ENCODE measurements around the gene AQR. TPM values are rescaled to one million over a fixed set of nuclear protein-coding genes. Genes with fewer than 3 reads are reported as not detected.

AQR gene
- total and polyA plus RNA-seq, 7 experiments from 2014 or later = 12.7 to 43.5 (median 39.7) TPM

DNA sequence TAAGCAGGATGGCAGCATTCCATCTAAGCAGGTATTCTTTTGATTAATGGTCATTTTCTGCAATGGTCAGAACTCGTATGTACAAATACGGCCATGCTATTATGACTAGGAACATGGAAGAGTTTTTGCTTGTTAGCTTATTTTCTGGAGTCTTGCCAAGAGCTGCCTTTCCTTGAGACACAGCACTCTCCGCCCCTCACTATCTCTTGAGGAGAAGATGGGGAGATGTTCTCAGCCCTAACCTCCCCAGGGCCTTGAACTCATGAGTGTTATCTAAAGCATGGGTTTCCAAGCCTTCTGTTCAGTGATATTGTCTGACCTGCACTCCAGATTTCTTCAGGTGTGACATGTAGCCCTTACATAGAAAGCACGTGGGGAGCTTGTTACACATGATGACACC lies 108.3 kb downstream of the AQR start:
- POLR2A ChIA-PET = no interaction called here

DNA sequence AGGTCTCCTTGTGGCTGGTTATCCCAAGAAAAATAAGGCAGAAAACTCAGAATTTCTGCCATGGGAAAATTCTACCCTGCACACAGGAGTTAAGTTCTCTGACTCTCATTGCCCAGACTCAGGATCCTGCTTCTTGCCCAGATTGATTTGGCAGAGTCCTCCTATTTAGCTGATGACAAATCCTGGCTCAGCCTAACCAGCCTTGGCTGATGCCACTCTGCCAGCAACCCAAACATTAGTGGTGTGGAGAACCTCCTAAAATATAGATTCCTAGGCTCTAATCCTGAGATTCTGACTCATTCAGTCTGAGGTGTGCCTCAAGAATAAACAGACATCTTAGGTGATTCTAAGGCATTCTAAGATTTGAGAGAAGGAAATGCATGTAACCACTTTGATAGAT lies 113.6 kb downstream of the AQR start:
- no peak overlapping the region for H3K4me3 ChIP-seq (ENCODE audit: low read length)
- H3K27me3 Mint-ChIP-seq = no peaks in the 10 kb centered on the region
- ATAC-seq (no peak), DNase-seq (no peak)
- no peak overlapping the region for H3K4me3 Mint-ChIP-seq
- H3K27me3 ChIP-seq (ENCODE audit: control insufficient read depth in 2 of 2, insufficient read depth in 2 of 2, low read length in 2 of 2) = no peaks in the 10 kb centered on the region
- H3K4me1 Mint-ChIP-seq = peaks cover 0 to 5% (median 0%) of the 10 kb centered on the region in 7 donors
- H3K4me1 ChIP-seq (ENCODE audit: control insufficient read depth in 2 of 2, insufficient read depth in 2 of 2, low read length in 2 of 2) = no peaks in the 10 kb centered on the region
- H3K36me3 ChIP-seq (ENCODE audit: control insufficient read depth in 2 of 3, insufficient read depth in 3 of 3, low read length in 3 of 3) = peaks cover 4 to 52% (median 7%) of the 10 kb centered on the region in 3 experiments
- no peaks in the 10 kb centered on the region for H3K9me3 Mint-ChIP-seq
- H3K36me3 Mint-ChIP-seq = peaks cover 5 to 54% (median 34%) of the 10 kb centered on the region in 5 donors
- no peaks in the 10 kb centered on the region for H3K9me3 ChIP-seq (ENCODE audit: control insufficient read depth in 2 of 3, low read length in 3 of 3)
- H3K27ac Mint-ChIP-seq = peak overlapping the region in 1 of 9 donors; percentile 51
- POLR2A ChIA-PET = no interaction called here
- no peak overlapping the region for H3K27ac ChIP-seq (ENCODE audit: low read depth, low read length)
- CTCF ChIA-PET = no interaction called here
- intact Hi-C loops (cut with micrococcal nuclease) = no loop called here

More for the DNA sequence above, 108.3 kb downstream of the AQR start:
- no peaks in the 10 kb centered on the region for H3K4me1 Mint-ChIP-seq
- H3K36me3 Mint-ChIP-seq = peaks cover 5 to 74% (median 43%) of the 10 kb centered on the region in 5 donors
- Histone ChIP-seq H3K27ac (ENCODE audit: low read depth, low read length) (no peak overlapping the region), H3K9me3 (ENCODE audit: control insufficient read depth in 2 of 3, low read length in 3 of 3) (no peaks in the 10 kb centered on the region), H3K36me3 (ENCODE audit: control insufficient read depth in 2 of 3, insufficient read depth in 3 of 3, low read length in 3 of 3) (peaks cover 13 to 67% (median 25%) of the 10 kb centered on the region in 3 experiments), H3K4me1 (ENCODE audit: control insufficient read depth in 2 of 2, insufficient read depth in 2 of 2, low read length in 2 of 2) (no peaks in the 10 kb centered on the region), H3K4me3 (ENCODE audit: low read length) (no peak overlapping the region), H3K27me3 (ENCODE audit: control insufficient read depth in 2 of 2, insufficient read depth in 2 of 2, low read length in 2 of 2) (no peaks in the 10 kb centered on the region)
- DNase-seq = no peak
- H3K27ac Mint-ChIP-seq = peak overlapping the region in 1 of 9 donors; percentile 23
- H3K9me3 Mint-ChIP-seq = no peaks in the 10 kb centered on the region
- CTCF ChIA-PET = no interaction called here
- no peaks in the 10 kb centered on the region for H3K27me3 Mint-ChIP-seq
- intact Hi-C loops (cut with micrococcal nuclease) = no loop called here
- ATAC-seq = no peak
- no peak overlapping the region for H3K4me3 Mint-ChIP-seq

DNA sequence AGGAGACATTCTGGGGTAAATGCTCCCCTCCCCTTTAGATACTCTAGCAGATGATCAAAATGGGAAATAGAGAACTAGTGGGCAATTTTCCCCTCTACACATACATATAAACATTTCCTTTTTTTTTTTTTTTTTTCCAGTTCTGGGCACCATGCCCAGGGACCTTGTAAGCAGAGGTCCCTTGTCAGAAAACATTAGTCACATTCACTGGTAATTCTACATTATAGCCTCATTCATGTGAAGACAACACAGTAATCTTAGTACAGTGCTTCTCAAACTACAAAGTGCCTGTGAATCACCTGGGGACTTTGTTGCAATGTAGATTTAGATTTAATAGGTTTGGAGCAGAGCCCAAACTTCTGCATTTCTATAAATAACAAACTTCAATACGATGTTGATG lies 114.1 kb downstream of the AQR start:
- ChIA-PET POLR2A (no interaction called here), CTCF (no interaction called here)
- Mint-ChIP-seq H3K4me1 (peaks cover 0 to 5% (median 0%) of the 10 kb centered on the region in 7 donors), H3K4me3 (no peak overlapping the region), H3K27me3 (no peaks in the 10 kb centered on the region), H3K9me3 (no peaks in the 10 kb centered on the region), H3K36me3 (peaks cover 5 to 54% (median 34%) of the 10 kb centered on the region in 5 donors), H3K27ac (peak overlapping the region in 3 of 9 donors; percentile 6 to 59 (median 55))
- Histone ChIP-seq H3K27me3 (ENCODE audit: control insufficient read depth in 2 of 2, insufficient read depth in 2 of 2, low read length in 2 of 2) (no peaks in the 10 kb centered on the region), H3K4me1 (ENCODE audit: control insufficient read depth in 2 of 2, insufficient read depth in 2 of 2, low read length in 2 of 2) (no peaks in the 10 kb centered on the region), H3K27ac (ENCODE audit: low read depth, low read length) (no peak overlapping the region), H3K9me3 (ENCODE audit: control insufficient read depth in 2 of 3, low read length in 3 of 3) (no peaks in the 10 kb centered on the region), H3K4me3 (ENCODE audit: low read length) (no peak overlapping the region), H3K36me3 (ENCODE audit: control insufficient read depth in 2 of 3, insufficient read depth in 3 of 3, low read length in 3 of 3) (peaks cover 4 to 50% (median 7%) of the 10 kb centered on the region in 3 experiments)
- intact Hi-C loops (cut with micrococcal nuclease) = no loop called here
- DNase-seq (no peak), ATAC-seq (no peak)

DNA sequence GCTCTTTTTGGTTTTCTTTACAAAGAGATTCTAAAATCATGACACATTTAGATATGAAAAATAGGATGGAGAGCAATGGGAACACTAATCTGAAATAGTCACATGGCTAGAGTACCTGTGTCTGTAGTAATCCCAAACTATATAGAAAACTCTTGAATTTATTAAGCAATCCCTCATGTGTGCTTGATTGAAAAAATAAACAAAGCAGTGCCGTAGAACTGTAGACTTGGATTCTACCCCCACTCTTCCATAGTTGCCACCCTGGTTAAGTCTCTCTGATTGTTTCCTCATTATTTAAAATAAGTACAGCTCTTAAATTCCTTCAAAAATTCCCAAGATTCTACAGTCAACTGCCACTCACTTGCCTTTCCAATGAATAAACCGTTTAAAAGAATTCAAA lies 115.3 kb downstream of the AQR start:
- Histone ChIP-seq H3K4me3 (ENCODE audit: low read length) (no peak overlapping the region), H3K27me3 (ENCODE audit: control insufficient read depth in 2 of 2, insufficient read depth in 2 of 2, low read length in 2 of 2) (no peaks in the 10 kb centered on the region), H3K36me3 (ENCODE audit: control insufficient read depth in 2 of 3, insufficient read depth in 3 of 3, low read length in 3 of 3) (peaks cover 1 to 41% (median 4%) of the 10 kb centered on the region in 3 experiments), H3K27ac (ENCODE audit: low read depth, low read length) (no peak overlapping the region), H3K4me1 (ENCODE audit: control insufficient read depth in 2 of 2, insufficient read depth in 2 of 2, low read length in 2 of 2) (no peaks in the 10 kb centered on the region), H3K9me3 (ENCODE audit: control insufficient read depth in 2 of 3, low read length in 3 of 3) (no peaks in the 10 kb centered on the region)
- intact Hi-C loops (cut with micrococcal nuclease) = no loop called here
- no peak overlapping the region for H3K4me3 Mint-ChIP-seq
- DNase-seq (no peak), ATAC-seq (no peak)
- POLR2A ChIA-PET = no interaction called here
- peak overlapping the region in 5 of 9 donors; percentile 6 to 55 (median 35) for H3K27ac Mint-ChIP-seq
- H3K27me3 Mint-ChIP-seq = no peaks in the 10 kb centered on the region
- peaks cover 0 to 5% (median 0%) of the 10 kb centered on the region in 7 donors for H3K4me1 Mint-ChIP-seq
- CTCF ChIA-PET = no interaction called here
- peaks cover 5 to 44% (median 29%) of the 10 kb centered on the region in 5 donors for H3K36me3 Mint-ChIP-seq
- no peaks in the 10 kb centered on the region for H3K9me3 Mint-ChIP-seq

DNA sequence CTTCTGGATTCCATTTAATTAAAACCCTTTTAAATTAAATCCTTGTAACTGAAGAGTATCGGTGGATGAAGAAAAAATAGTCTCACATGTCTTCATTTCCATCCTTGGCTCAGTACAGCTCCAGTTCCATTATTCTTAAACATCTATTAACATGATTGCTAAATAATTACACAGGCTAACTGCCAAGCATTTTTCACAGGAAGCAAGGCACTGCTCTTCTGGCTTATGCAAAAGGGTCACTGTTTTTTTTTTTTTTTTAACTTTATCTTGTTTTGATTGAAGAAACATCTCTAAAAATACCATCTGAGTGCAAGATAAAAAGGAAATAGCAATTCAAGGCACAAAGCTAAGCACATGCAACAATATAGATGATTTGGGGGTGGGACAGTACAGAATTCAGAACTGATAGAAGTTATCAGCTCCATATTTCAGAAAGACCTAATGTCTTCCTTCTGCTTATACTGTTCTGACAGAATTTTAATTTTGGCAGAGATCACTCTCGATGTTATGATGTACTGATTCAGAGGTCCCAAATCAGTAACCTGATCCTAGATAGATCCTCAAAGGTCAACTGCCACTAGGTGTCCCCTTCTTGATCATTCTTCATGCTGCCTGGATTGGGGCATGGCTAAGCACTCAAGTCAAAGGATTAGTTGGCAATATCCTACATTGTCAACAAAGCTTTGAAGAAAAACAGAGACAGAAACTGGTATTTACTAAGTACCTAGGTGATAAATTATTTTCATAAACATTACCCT lies 116.4 kb downstream of the AQR start:
- H3K4me3 ChIP-seq (ENCODE audit: low read length) = no peak overlapping the region
- no peaks in the 10 kb centered on the region for H3K27me3 Mint-ChIP-seq
- ChIA-PET POLR2A (no interaction called here), CTCF (interaction anchor here (0.7 kb wide), 1 partner anchor 53 kb away, joined by 6 read pairs; no protein-coding TSS in a partner anchor)
- peaks cover 0 to 1% (median 0%) of the 10 kb centered on the region in 11 donors for H3K9me3 Mint-ChIP-seq
- no peak overlapping the region for H3K27ac ChIP-seq (ENCODE audit: low read depth, low read length)
- DNase-seq (no peak), ATAC-seq (no peak)
- no peak overlapping the region for H3K4me3 Mint-ChIP-seq
- H3K4me1 ChIP-seq (ENCODE audit: control insufficient read depth in 2 of 2, insufficient read depth in 2 of 2, low read length in 2 of 2) = no peaks in the 10 kb centered on the region
- no peaks in the 10 kb centered on the region for H3K9me3 ChIP-seq (ENCODE audit: control insufficient read depth in 2 of 3, low read length in 3 of 3)
- intact Hi-C loops (cut with micrococcal nuclease) = no loop called here
- peaks cover under 1 to 33% (median 23%) of the 10 kb centered on the region in 5 donors for H3K36me3 Mint-ChIP-seq
- peaks cover 0 to 31% (median 0%) of the 10 kb centered on the region in 3 experiments for H3K36me3 ChIP-seq (ENCODE audit: control insufficient read depth in 2 of 3, insufficient read depth in 3 of 3, low read length in 3 of 3)
- H3K4me1 Mint-ChIP-seq = peaks cover 0 to 5% (median 0%) of the 10 kb centered on the region in 7 donors
- H3K27ac Mint-ChIP-seq = peak overlapping the region in 3 of 9 donors; percentile 11 to 28 (median 23)
- no peaks in the 10 kb centered on the region for H3K27me3 ChIP-seq (ENCODE audit: control insufficient read depth in 2 of 2, insufficient read depth in 2 of 2, low read length in 2 of 2)

DNA sequence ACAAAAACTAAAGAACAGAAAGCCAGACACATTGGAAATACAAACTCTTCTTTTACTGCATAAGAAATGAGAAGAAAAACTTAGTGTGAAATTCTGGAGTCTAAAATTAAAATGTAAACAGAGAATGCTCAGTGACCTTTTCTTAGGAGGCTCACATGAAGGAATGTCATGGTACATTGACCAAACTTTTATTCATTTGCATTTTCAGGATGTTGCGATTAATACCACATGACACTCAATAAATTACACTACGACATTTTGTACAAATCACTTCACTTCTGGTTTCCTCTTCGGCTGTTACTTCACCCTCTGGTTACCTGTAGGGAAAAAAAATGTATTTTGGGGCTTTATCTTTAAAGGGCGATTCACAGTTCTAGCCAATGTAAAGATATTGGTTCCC lies 117.8 kb downstream of the AQR start:
- Histone ChIP-seq H3K4me1 (ENCODE audit: control insufficient read depth in 2 of 2, insufficient read depth in 2 of 2, low read length in 2 of 2) (no peaks in the 10 kb centered on the region), H3K36me3 (ENCODE audit: control insufficient read depth in 2 of 3, insufficient read depth in 3 of 3, low read length in 3 of 3) (peaks cover 0 to 19% (median 0%) of the 10 kb centered on the region in 3 experiments), H3K27ac (ENCODE audit: low read depth, low read length) (no peak overlapping the region), H3K4me3 (ENCODE audit: low read length) (no peak overlapping the region), H3K27me3 (ENCODE audit: control insufficient read depth in 2 of 2, insufficient read depth in 2 of 2, low read length in 2 of 2) (no peaks in the 10 kb centered on the region), H3K9me3 (ENCODE audit: control insufficient read depth in 2 of 3, low read length in 3 of 3) (no peaks in the 10 kb centered on the region)
- intact Hi-C loops (cut with micrococcal nuclease) = no loop called here
- Mint-ChIP-seq H3K36me3 (peaks cover 0 to 20% (median 19%) of the 10 kb centered on the region in 5 donors), H3K27ac (peak overlapping the region in 4 of 9 donors; percentile 3 to 19 (median 14)), H3K27me3 (no peaks in the 10 kb centered on the region), H3K4me1 (peaks cover 0 to 5% (median 0%) of the 10 kb centered on the region in 7 donors), H3K9me3 (peaks cover 0 to 2% (median 0%) of the 10 kb centered on the region in 11 donors), H3K4me3 (no peak overlapping the region)
- ChIA-PET POLR2A (no interaction called here), CTCF (no interaction called here)
- ATAC-seq (no peak), DNase-seq (no peak)

Measured in naive thymus-derived CD4-positive, alpha-beta T cell (primary cell).